ENCODE measurements around the gene HMCN1.
"Not testable (repeated sequence)": the region's sequence is repeated elsewhere in the genome, so short reads cannot be mapped to it uniquely, and the experiment has no call there.

Gene HMCN1

GRCh38 chr1:186206048-186206570 is 471.9 kb downstream of the HMCN1 start:
- TF ChIP-seq, protein P1, sequence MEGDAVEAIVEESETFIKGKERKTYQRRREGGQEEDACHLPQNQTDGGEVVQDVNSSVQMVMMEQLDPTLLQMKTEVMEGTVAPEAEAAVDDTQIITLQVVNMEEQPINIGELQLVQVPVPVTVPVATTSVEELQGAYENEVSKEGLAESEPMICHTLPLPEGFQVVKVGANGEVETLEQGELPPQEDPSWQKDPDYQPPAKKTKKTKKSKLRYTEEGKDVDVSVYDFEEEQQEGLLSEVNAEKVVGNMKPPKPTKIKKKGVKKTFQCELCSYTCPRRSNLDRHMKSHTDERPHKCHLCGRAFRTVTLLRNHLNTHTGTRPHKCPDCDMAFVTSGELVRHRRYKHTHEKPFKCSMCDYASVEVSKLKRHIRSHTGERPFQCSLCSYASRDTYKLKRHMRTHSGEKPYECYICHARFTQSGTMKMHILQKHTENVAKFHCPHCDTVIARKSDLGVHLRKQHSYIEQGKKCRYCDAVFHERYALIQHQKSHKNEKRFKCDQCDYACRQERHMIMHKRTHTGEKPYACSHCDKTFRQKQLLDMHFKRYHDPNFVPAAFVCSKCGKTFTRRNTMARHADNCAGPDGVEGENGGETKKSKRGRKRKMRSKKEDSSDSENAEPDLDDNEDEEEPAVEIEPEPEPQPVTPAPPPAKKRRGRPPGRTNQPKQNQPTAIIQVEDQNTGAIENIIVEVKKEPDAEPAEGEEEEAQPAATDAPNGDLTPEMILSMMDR (conservative IDR thresholded peaks at IDR 0.05; ENCODE audit: low read depth, low read length), result no peak
- Histone ChIP-seq H3K4me2 (no peak overlapping the region), H4K20me1 (ENCODE audit: insufficient read depth) (no peaks in the 10 kb centered on the region), H3K9ac (no peak overlapping the region), H2AFZ (ENCODE audit: low read depth) (no peak overlapping the region), H3K27me3 (ENCODE audit: insufficient read depth, low read depth) (no peaks in the 10 kb centered on the region), H3K4me1 (ENCODE audit: low read depth, poor library complexity, severe bottlenecking) (no peaks in the 10 kb centered on the region), H3K27ac (no peak overlapping the region), H3K4me3 (IDR thresholded peaks at IDR 0.05; ENCODE audit: insufficient read depth, low read depth, low read length) (no peak overlapping the region), H3K79me2 (ENCODE audit: insufficient read depth, low read depth) (no peaks in the 10 kb centered on the region), H3K36me3 (ENCODE audit: insufficient read depth) (no peaks in the 10 kb centered on the region)

DNA sequence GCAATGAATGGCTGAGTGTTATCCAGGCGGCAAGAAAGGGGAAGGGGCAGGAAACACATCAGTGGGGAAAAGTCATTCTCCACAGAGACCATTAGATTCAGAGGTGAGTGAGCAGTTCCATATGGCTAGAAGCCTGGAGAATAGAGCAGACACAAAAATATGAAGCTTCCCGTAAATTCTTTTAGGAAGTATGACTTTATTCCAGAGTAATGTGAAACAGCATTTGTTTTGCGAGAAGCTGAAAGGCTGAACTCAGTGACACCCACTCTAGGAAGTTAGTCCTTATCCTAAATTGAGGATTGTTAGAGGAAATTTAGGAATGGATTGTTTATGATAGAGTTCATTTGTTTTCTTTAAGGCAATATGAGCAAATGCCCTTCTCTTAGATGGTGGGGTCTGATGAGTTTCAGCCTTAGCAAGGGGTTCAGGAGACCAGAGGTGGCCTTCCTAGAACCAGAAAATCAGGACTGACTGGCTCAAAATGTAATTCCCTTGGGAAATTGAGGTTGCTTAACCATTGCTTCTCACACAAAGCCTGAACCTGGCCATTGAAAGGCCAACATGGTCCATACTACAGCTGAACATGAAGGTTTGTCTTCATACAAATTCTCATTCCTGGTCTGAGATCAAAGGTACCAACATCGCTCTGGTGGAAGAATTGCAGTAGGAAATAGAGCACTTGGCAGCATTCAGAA is 473.3 kb downstream of the HMCN1 start:
- no peak overlapping the region for H3K4me3 ChIP-seq (IDR thresholded peaks at IDR 0.05; ENCODE audit: insufficient read depth, low read depth, low read length)
- H3K27ac ChIP-seq, result no peak overlapping the region
- TF ChIP-seq, protein P1 (conservative IDR thresholded peaks at IDR 0.05; ENCODE audit: low read depth, low read length), result no peak
- H4K20me1 ChIP-seq (ENCODE audit: insufficient read depth), result no peaks in the 10 kb centered on the region
- no peaks in the 10 kb centered on the region for H3K79me2 ChIP-seq (ENCODE audit: insufficient read depth, low read depth)
- H3K27me3 ChIP-seq (ENCODE audit: insufficient read depth, low read depth), result no peaks in the 10 kb centered on the region
- no peak overlapping the region for H2AFZ ChIP-seq (ENCODE audit: low read depth)
- H3K36me3 ChIP-seq (ENCODE audit: insufficient read depth), result no peaks in the 10 kb centered on the region
- H3K4me2 ChIP-seq, result no peak overlapping the region
- H3K9ac ChIP-seq, result no peak overlapping the region
- H3K4me1 ChIP-seq (ENCODE audit: low read depth, poor library complexity, severe bottlenecking), result no peaks in the 10 kb centered on the region

- Histone ChIP-seq H3K27me3 (ENCODE audit: insufficient read depth, low read depth) (no peaks in the 10 kb centered on the region), H4K20me1 (ENCODE audit: insufficient read depth) (no peaks in the 10 kb centered on the region), H3K9ac (no peak overlapping the region), H3K4me1 (ENCODE audit: low read depth, poor library complexity, severe bottlenecking) (no peaks in the 10 kb centered on the region), H3K4me2 (no peak overlapping the region), H2AFZ (ENCODE audit: low read depth) (no peak overlapping the region), H3K36me3 (ENCODE audit: insufficient read depth) (no peaks in the 10 kb centered on the region), H3K27ac (no peak overlapping the region), H3K4me3 (IDR thresholded peaks at IDR 0.05; ENCODE audit: insufficient read depth, low read depth, low read length) (no peak overlapping the region), H3K79me2 (ENCODE audit: insufficient read depth, low read depth) (no peaks in the 10 kb centered on the region)
- TF ChIP-seq, protein P1 (conservative IDR thresholded peaks at IDR 0.05; ENCODE audit: low read depth, low read length), result no peak
These were observed 474.4 kb downstream of the HMCN1 start for GRCh38 chr1:186208405-186209129.

DNA sequence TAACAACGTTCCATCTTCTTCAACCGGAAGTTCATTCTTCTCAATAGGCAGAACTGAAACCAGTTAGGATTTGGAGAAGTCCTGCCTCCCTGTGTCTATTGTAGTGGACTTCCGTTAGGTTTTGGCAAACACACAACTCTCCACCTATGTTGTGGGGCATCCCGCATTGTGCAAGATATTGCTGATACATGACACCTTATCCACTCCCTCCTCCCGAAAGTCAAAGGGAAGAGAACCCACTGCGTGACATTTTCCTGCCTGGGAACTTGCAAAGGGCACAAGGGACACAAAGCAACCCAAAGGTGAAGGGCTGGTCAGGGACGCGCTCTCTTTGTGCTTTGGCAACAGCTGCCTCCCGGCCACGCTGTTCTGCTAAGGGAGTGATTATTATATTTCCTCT is 476.1 kb downstream of the HMCN1 start:
- Histone ChIP-seq H3K79me2 (ENCODE audit: insufficient read depth, low read depth) (no peaks in the 10 kb centered on the region), H3K36me3 (ENCODE audit: insufficient read depth) (no peaks in the 10 kb centered on the region), H3K4me3 (IDR thresholded peaks at IDR 0.05; ENCODE audit: insufficient read depth, low read depth, low read length) (no peak overlapping the region), H3K4me1 (ENCODE audit: low read depth, poor library complexity, severe bottlenecking) (no peaks in the 10 kb centered on the region), H4K20me1 (ENCODE audit: insufficient read depth) (no peaks in the 10 kb centered on the region), H3K27ac (no peak overlapping the region), H3K4me2 (no peak overlapping the region), H2AFZ (ENCODE audit: low read depth) (no peak overlapping the region), H3K27me3 (ENCODE audit: insufficient read depth, low read depth) (no peaks in the 10 kb centered on the region), H3K9ac (no peak overlapping the region)
- TF ChIP-seq, protein P1 (conservative IDR thresholded peaks at IDR 0.05; ENCODE audit: low read depth, low read length), result no peak

DNA sequence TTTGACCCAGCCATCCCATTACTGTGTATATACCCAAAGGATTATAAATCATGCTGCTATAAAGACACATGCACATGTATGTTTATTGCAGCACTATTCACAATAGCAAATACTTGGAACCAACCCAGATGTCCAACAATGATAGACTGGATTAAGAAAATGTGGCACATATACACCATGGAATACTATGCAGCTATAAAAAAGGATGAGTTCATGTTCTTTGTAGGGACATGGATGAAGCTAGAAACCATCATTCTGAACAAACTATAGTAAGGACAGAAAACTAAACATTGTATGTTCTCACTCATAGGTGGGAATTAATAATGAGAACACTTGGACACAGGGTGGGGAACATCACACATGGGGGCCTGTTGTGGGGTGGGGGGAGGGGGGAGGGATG is 477.4 kb downstream of the HMCN1 start:
- not testable (repeated sequence) for H3K9ac ChIP-seq; H3K4me1 ChIP-seq (ENCODE audit: low read depth, poor library complexity, severe bottlenecking); H3K27ac ChIP-seq; H3K79me2 ChIP-seq (ENCODE audit: insufficient read depth, low read depth); H4K20me1 ChIP-seq (ENCODE audit: insufficient read depth); H3K27me3 ChIP-seq (ENCODE audit: insufficient read depth, low read depth); H3K36me3 ChIP-seq (ENCODE audit: insufficient read depth); H2AFZ ChIP-seq (ENCODE audit: low read depth); H3K4me2 ChIP-seq; H3K4me3 ChIP-seq (IDR thresholded peaks at IDR 0.05; ENCODE audit: insufficient read depth, low read depth, low read length)

Measured in KMS-11 (cell line).